Occipital lobe (tissue), 2 donors: Measurements from ENCODE around the gene FIGNL2. TPM values are rescaled to one million over a fixed set of nuclear protein-coding genes. Genes with fewer than 3 reads are reported as not detected.
A peak's percentile ranks its signal among the peaks of the same experiment; 100 is the strongest.
"Not testable (repeated sequence)": the region's sequence is repeated elsewhere in the genome, so short reads cannot be mapped to it uniquely, and the experiment has no call there.

Experiments
- DNase-seq: peaks from one replicate; lab custom pipeline; 2025; lab: John Stamatoyannopoulos, UW
- total RNA-seq: library from RNA; depleted of rRNA; stranded (reverse); fragments of >200 nt; gene quantifications from one replicate; pipeline ENCODE4 v1.2.3, GENCODE V29; 2014

FIGNL2 gene
- total RNA-seq, 1 donor from 2014 or later = 0.47 TPM

DNA sequence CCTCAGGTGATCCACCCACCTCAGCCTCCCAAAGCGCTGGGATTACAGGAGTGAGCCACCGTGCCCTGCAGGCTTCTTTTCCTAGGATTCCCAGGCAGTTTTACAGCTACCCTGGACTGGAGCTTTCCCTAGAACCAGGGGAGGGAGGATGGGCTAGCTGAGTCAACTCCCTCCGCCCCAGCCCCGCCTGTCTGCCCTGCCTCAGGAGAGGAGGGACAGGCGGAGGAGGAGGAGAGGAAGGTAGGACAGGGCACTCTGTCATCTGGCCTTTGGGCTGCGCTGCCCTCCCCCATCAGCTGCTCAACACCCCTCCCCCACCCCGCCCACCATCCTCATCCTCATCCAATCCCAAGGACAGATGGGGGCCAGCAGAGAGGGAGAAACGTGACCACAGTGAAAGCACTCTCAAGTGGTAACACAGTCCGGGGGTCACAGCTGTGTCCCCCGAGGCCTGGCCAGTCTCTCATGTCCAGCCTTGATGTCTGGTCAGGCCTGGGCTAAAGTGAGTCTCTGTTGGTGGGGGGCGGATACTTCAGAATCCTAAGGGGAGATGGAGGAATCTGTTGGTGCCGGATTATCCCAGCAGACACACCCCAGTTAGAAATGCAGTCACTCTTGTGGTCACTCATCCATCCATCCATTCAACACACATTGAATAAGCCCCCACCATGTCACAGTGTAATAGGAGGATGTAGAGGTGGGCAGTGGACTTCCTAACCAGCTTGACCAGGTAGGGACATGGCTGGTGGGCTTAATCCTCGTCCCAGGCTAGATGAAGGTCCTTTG, 12.3 kb downstream of the FIGNL2 start:
- DNase-seq = no peak

DNA sequence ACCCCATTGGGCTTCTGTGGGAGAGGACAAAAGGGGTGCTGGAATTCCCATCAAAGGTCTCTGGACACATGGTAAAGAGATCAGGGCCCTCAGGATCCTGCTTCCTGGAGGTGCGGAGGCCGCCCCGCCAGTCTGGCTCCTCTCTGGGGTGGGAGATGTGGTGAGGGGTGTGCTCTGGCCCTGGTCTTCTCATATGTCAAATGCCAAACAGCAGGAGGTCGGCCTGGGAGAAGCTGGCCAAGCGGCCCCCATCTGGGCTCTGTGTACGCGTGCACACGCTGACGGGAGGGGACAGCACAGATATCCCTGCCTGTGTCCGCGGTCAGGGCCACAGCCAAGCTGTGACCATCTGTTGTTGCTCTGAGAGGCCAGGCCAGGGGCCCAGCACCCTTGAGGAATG, 14.1 kb downstream of the FIGNL2 start:
- DNase-seq = no peak

DNA sequence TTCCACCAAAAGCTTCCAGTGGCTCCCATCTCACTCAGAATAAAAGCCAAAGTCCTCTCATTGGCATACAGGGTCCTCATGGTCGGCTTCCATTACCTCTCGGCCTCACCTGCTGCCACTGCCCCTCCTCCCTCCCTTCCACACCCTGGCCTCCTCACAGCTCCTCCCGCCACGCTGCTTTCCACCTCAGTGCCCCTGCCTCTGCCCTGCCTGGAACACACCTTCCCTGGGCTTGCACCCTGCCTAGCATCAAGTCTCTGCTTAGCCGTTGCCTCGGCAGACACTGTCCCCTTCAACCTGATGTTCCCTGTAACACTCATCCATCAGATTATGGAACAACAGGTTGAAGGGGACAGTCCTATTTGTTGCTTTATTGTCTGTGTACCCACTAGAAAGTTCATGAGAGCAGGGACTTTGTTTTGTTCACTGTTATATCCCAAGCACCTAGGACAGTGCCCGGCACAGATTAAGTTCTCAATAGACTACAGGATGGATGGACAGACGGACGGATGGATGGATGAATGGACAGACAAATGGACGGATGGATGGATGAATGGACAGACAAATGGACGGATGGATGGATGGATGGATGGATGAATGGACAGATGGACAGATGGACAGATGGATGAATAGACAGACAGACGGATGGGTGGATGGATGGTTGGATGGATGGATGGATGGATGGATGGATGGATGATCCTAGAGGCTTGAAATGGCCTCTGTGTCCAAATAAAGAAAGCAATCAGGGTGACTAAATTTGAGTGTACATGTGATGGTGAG, 14.9 kb downstream of the FIGNL2 start:
- DNase-seq = no peak

DNA sequence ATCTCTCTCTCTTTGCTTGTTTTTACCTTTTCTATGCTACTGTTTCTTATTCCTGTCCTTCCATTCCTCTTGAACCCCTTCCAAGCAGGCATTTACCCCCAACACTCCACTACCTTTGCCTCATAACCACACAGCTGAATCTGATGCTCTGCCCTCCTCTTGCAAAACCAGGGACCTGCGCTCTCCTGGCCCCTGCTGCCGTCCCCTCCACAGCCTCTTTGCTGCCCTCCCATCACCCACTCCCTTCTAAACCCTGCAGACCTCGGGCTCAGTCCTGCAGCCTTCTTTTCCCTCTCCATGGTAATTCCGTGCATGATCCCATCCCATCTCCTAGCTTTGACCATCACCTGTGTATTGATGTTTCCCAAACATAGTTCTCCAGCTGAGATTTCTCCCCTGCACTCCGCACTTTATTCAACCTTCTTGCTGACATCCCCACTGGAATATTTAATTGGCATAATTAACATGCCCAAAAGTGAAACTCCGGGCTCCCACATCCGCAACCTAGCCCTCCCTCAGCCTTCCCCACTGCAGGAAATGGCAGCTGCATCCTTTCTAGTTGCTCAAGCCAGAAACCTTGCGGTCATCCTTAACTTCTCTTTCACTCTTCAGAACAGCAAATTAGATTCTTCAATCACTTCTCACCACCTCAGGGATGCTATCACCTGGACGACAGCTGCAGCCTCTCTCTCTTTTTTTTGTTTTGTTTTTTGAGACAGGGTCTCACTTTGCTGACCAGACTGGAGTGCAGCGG, 16.0 kb downstream of the FIGNL2 start:
- DNase-seq = no peak

DNA sequence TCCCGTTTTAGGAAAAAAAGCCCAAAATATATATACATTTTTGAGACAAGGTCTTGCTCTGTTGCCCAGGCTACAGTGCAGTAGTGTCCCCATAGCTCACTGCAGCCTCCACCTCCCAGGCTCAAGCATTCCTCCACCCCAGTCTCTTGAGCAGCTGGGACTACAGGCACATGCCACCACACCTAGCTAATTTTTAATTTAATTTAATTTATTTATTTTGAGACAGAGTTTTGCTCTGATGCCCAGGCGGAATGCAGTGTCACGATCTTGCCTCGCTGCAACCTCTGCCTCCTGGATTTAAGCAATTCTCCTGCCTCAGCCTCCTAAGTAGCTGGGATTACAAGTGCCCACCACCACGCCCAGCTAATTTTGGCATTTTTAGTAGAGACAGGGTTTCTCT, 16.7 kb downstream of the FIGNL2 start:
- not testable (repeated sequence) for DNase-seq

DNA sequence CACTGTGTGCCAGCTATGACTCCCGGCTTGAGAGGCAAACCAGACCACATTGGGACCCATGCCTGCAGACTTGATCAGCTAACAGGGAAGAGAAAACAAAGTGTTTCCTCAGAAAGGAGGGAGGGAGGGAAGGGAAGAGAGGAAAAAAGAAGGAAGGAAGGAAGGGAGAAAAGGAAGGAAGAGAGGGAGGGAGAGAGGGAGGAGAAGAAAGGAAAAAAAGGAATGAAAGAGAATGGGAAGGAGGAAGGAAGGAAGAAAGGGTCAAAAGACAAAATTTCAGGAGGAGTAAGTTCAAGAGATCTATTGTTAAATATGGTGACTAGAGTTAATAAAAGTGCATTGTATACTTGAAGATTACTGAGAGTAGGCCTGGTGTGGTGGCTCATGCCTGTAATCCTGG, 18.9 kb downstream of the FIGNL2 start:
- DNase-seq = no peak

DNA sequence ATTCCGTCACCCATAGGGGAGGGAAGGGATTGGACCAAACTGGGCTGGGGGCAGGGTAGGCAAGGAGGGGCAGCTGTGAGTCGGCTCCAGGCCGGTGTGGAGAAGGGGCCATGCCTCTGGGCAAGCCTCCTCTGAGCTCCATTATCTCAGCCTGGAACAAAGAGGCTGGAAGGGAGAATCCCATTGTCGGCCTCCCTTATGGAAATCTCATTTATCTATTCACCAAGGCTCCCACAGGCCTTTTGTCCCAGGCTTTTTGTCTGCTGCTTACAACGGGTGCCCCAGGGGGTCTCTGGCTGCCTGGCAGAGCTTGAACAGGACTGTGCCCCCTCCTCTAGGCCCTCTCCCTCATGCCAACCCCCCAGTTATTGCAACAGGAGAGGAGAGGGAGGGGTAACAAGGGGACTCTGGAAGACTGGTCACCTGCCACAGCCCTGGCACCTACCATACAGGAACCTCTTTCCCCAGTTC, 19.5 kb downstream of the FIGNL2 start:
- DNase-seq = no peak

DNA sequence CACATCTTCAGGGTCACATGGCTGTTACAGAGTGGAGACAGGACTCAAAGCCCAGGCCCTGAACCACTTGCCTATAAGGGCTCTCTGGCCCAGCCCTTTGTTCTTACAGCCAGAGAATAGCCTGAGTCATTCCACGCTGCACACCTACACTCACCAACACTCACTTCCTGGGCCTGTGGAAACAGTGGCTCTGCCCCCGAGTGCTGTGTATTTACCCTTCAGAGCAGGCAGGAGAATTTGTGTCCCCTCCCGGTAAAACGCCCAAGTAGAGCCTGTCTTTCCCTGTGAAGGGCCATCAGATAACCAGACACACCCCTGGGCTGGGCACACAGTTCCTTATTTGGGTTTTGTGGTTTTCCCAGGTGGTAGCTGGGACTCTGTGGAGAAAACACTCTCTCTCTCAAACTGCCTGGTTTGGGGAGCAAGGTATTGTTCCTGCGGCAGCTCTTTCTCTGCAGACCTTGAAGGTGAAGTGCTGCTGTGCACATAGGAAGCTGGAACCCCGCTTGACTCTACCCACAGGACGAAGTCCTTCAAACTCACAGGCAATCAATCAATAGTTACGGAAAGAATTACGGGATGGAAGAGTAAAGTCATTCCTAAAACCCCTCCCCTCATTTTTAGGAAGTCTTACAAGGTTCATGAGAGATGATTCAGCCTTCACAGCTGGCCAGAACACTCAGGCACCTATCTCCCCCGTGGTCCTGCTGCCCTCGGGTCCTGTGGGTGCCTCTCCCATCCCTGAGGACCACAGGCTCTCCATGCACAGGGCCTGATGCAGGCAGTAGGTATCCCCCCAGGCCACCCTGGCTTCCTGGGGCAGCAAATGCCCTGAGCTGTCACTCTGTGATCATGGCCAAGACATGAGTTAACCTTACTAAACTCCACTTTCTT, 20.3 kb downstream of the FIGNL2 start:
- DNase-seq = peak; percentile 34

DNA sequence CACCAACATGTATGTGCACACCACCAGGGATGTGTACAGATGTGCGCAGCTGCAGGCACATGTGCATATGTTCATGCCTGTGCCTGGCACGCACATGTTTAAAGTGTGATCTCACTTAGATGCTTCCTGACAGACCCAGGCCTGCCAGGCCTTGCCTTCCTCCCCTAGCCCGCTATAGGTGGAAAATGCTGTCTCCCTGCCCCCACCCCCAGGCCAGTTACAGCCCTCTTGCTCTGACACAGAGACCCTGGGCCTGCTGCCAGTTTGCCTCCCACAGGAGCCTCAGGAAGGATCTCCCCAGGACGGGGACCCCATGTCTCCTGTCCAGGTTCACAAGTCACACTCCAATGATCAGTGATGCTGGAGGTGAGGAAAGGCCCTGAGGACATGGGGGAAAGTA, 21.6 kb downstream of the FIGNL2 start:
- no peak for DNase-seq

DNA sequence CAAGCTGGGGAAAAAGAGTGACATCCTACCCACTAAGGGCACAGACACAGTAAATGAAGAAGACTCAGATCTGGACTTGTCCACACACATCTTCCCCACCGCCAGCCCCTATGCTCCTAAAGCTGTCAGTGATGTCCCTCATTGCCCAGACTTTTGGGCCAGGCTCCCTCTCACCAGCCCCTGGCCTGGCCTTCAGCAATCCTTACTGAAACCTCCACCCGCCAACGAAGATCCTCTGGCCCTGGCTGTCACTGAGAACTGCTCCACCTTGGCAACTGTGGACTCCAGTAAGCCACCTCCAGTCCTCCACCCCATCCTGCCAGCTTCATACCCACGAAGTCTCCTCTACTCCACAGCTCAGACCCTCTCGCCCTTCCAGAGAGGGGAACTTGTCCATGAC, 23.3 kb downstream of the FIGNL2 start:
- DNase-seq = no peak

DNA sequence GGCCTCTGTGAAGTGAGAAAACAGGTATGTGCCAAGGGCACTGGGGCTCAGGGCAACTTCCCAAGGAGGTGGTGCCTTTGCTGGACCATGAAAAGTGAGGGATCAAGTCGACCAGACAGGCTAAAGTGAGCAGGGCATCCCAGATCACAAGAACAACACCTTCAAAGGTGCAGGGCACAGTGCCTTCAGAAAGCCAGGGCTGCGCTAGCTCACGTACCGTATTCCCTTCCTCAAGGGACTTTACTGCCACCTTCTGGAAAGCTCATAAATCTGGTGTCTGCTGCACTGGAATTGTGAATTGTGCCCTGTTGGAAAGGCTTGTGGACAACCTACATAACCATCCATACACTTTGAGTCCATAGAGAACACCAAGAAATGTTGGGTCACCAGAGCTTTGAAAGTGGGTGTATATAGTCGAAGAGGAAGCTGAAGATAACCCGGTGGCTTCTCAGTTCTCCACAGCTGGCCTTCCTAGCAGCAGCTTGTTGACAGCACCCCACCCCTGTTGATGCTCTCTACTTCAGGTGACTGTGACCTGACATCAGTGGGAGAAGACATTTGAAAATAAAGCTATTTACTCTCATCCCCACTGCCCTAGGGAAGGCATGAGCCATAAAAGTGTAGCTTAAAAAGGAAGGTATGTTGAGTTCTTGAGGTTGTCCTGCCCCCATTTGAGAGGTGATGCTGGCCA, 24.5 kb downstream of the FIGNL2 start:
- DNase-seq = peak; percentile 37

DNA sequence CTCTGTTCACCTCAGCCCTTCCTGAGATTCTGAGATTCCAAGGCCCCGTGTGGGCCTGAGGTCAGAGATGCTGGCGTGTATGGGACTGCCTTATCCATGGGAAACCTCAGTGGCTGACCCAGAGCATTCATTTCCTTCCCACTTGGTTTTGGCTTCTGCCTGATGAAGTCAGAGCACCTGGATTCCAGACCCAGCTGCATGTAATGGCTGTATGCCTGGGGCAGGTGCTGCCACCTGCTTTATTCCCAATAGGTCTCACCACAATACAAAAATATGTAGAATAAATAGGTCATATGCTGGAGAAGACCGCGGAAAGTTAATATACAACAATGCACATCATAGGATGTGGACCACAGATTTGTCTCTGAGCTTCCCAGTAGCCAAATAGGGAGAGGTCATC, 25.6 kb downstream of the FIGNL2 start:
- DNase-seq = no peak

DNA sequence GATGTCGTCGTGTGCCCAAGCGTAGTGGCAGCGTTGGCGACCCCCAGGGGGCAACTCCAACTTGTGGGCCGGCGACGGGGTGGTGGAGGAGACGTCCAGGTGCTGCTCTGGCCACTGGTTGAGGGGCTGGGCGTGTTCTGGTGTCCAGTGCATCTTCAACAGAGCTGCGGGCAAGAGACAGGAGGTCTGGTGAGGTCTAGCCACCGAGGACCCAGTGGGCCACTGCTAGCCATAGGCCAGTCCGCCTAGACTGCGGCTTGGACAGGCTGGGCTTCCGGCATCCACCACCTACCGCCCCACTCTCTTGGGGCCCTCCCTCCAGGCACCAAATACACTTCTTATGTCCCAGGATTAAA, 26.3 kb downstream of the FIGNL2 start:
- DNase-seq = no peak

DNA sequence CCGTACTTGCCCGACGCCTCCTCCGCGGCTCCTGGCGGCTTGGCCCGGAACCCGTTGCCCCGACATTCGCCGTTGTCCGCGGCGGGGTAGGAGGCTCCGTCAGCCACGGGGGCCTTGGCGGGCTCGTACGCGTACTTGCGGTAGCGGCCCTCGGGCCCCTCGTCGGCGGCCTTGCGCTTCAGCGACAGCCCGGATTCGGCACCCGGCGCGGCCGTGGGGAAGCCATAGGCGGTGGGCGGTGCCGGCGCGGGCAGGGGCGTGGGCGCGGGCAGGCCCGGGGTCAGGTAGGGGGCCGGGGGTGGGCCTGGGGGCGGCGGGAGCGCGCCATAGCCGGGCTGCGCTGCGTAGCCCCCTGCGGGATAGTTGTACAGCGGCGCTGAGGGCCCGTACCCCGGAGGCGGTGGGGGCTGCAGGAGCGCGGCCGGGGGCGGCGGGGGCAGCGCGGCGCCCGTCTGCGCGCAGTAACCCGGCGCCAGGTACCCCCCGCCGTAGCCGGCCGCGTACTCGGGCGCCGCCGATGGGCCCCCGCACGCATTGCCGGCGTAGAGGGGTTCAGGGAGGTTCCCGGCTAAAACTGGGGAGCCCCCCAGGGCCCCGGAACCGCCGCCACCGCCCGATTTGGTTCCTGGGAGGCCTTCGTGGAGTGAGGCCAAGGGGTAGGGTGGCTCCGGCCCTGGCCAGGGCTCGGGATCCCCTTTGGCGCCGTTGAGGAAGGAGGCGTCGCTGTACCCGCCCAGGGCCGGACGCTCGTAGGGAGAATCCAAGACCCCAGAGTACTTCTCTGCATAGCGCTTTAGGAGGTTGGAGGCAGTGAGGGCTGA, 26.9 kb downstream of the FIGNL2 start:
- DNase-seq = no peak

DNA sequence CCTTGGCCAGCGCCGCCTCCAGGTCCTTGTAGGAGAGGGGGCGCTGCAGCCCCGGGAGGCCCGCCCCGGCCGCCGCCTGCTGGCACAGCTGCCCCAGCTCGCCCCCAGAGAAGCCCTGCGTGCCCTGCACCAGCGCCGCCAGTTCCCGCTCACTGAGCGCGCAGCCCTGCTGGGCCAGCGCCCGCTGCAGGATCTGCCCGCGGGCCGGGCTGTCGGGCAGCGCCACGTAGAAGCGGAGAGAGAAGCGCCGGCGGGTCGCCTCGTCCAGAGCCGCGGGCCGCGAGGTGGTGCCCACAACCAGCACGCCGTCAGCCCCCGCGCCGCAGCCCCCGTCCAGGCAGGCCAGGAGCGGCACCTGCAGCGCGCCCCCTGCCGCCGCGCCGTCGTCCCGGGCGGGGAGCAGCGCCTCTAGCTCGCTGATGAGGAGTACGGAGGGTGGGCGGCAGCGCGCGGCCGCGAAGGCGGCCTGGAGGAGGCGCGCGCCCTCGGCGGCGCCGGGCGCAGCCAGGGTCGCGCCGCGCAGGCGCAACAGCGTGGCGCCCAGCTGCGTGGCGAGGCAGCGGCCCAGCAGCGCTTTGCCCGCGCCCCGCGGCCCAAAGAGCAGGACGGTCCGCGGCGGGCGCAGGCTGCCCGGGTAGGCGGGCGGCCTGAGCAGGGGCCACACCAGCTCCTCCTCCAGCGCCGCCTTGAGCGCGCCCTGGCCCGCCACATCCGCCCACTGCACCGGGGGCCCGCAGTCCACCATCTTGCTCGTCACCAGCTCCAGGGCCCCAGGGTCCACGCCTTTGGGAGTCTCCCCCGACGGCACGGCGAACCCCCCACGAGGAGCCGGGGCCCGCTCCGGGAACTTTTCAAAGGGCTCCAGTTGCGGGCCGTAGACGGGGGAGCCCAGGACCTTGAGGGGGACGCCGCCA, 27.7 kb downstream of the FIGNL2 start:
- peak; percentile 62 for DNase-seq

DNA sequence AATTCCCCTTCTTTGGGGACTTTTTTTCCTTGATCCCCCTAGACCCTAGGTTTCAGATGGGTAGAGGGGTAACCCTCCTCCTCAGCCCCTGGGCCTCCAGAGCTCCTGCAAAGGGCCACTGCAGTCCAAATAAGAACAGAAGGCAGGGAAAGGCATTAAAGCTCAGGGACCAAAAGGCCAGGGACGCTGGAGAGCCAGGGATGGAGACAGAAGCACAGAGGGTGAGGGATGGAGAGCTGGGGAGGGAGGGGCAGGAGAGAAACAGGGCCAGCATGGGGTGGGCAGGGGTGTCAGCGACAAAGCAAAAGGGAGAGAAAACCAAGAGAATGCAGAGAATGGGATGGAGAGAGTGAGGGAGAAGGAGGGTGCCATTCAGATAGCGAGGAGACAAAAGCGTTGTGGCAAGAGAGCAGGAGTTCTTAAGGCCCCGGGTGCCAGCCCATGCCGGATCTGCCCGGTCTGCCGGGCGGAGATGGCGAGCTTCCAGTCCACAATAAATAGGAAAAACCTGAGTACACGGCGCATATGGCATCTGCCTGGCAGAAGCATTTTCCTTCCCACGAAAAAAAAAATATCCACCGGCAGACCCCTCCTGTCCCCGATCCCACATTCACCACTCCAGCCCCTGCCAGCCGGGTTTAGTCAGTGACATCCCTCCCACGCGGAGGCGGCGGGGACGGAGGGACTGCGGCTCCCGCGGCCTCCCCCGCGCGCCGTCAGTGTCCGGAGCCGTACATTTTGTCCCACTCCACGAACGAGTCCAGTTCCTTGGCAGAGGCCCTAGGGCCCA, 28.6 kb downstream of the FIGNL2 start:
- peak; percentile 62 for DNase-seq

DNA sequence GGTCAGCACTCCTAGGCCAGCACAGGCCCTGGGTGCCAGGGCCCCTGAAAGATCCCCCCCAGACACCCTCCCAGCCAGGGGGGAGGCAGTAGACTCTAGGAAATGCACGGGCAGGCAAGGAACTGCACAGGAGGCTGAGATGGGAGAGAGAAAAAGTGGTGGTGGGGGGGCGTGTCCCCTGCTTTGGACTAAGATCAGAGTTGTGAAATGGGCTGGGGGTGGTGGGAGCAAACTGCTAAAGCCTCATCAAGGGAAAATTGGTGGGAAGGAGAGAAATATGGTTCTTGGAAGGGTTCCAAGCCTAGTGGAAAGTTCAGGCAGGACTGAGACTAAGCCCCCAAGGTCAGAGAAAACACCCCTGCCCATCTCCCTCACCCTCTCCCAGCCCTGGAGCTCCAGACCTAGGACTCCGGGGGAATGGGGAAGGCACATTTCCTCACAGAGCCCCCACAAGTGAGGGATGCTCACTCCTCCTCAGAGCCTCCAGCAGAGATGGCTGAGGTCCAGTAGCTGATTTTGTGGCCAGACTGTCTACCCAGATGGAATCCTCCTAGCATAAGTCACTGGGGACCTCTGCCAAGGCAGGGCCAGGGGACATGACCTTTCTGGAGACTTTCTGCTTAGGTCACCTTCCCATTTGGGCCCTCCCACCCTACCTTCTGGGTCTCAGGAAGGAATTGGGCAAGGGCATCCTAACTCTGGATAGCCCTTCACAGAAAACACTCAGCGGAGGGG, 29.8 kb downstream of the FIGNL2 start:
- no peak for DNase-seq
